EH (cell line): ENCODE results near the gene HEPHL1.
"Not testable (repeated sequence)": the region's sequence is repeated elsewhere in the genome, so short reads cannot be mapped to it uniquely, and the experiment has no call there.

Experiments
- DNase-seq: peaks from one replicate; pipeline ENCODE4 v3.0.0-alpha.2; 2015; ENCODE audit warnings: low read depth

The HEPHL1 gene

GRCh38 chr11:94084164-94084563, 63.0 kb downstream of the HEPHL1 start:
- DNase-seq: no peak

- no peak for DNase-seq
These were observed 67.8 kb downstream of the HEPHL1 start for GRCh38 chr11:94088906-94089305.

GRCh38 chr11:94089341-94089740, 68.2 kb downstream of the HEPHL1 start:
- DNase-seq: no peak

GRCh38 chr11:94090401-94090800, 69.2 kb downstream of the HEPHL1 start:
- no peak for DNase-seq

- DNase-seq: no peak
These were observed 69.9 kb downstream of the HEPHL1 start for GRCh38 chr11:94091091-94091490.

- DNase-seq: no peak
These were observed 79.1 kb downstream of the HEPHL1 start for GRCh38 chr11:94100253-94100652.

- DNase-seq: no peak
These were observed 82.3 kb downstream of the HEPHL1 start for GRCh38 chr11:94103471-94103870.

- no peak for DNase-seq
These were observed 83.6 kb downstream of the HEPHL1 start for GRCh38 chr11:94104734-94105133.

- no peak for DNase-seq
These were observed 85.6 kb downstream of the HEPHL1 start for GRCh38 chr11:94106716-94107115.

- no peak for DNase-seq
These were observed 86.2 kb downstream of the HEPHL1 start for GRCh38 chr11:94107363-94107762.

- DNase-seq: no peak
These were observed 90.1 kb downstream of the HEPHL1 start for GRCh38 chr11:94111241-94111640.

- no peak for DNase-seq
These were observed 90.5 kb downstream of the HEPHL1 start for GRCh38 chr11:94111660-94112059.

- no peak for DNase-seq
These were observed 91.2 kb downstream of the HEPHL1 start for GRCh38 chr11:94112206-94112953.

- no peak for DNase-seq
These were observed 96.0 kb downstream of the HEPHL1 start for GRCh38 chr11:94117197-94117574.

GRCh38 chr11:94117871-94118270, 96.7 kb downstream of the HEPHL1 start:
- peak; percentile 73 for DNase-seq

- DNase-seq: not testable (repeated sequence)
These were observed 98.5 kb downstream of the HEPHL1 start for GRCh38 chr11:94119676-94120075.

- not testable (repeated sequence) for DNase-seq
These were observed 99.4 kb downstream of the HEPHL1 start for GRCh38 chr11:94120516-94120915.

GRCh38 chr11:94120946-94121345, 99.8 kb downstream of the HEPHL1 start:
- peak; percentile 87 for DNase-seq

- DNase-seq: no peak
These were observed 104.4 kb downstream of the HEPHL1 start for GRCh38 chr11:94125407-94126115.

GRCh38 chr11:94127638-94128037, 106.5 kb downstream of the HEPHL1 start:
- no peak for DNase-seq

- no peak for DNase-seq
These were observed 107.2 kb downstream of the HEPHL1 start for GRCh38 chr11:94128291-94128745.

GRCh38 chr11:94128746-94129511, 107.8 kb downstream of the HEPHL1 start, which contains the start of gene PANX1:
PANX1 (plus strand) TSS chr11:94128841; CDS start chr11:94129313, 472 bp downstream.
- DNase-seq: peak; percentile 84
